K562 (cell line): Measurements from ENCODE around the gene TMEM87B. TPM values are rescaled to one million over a fixed set of nuclear protein-coding genes. Genes with fewer than 3 reads are reported as not detected.
A peak's percentile ranks its signal among the peaks of the same experiment; 100 is the strongest.

Experiments
- ATAC-seq: fragments of 200-7000 bp; cut with Tn5 transposase; 3 replicates; pipeline ENCODE4 v1.9.1; 2020; ENCODE audit warnings: moderate library complexity
- BruUV-seq: library from RNA; stranded (reverse); fragments of 400-500 nt; replicated peaks from 2 replicates; lab custom pipeline; 2021; lab: Mats Ljungman, UMichigan
- CTCF ChIA-PET: fragments of 300-600 bp; formaldehyde crosslinking; extraction: SDS; loops from one replicate; lab custom pipeline; 2021; ENCODE audit warnings: low intra/inter-chr PET ratio; lab: Yijun Ruan, JAX
- POLR2A ChIA-PET: fragments of 300-600, 350-650 bp; sonication (Branson Sonifier 250); formaldehyde crosslinking; extraction: SDS; loops from one replicate; lab custom pipeline; 2021; ENCODE audit warnings: antibody characterized with exemption, inconsistent platforms; lab: Yijun Ruan, JAX
- DNase-seq, 4 experiments: peaks; one replicate each; pipeline versions ENCODE4 v3.0.0 to v3.0.0-alpha.2; 2011 to 2018; ENCODE audit warnings: low spot score in 3 of 4, mixed read lengths in 3 of 4; ENCODE audit errors: extremely low read depth in 1 of 4
- FAIRE-seq: peaks from 2 replicates; lab custom pipeline; 2011; peaks lifted over from hg19 to GRCh38; lab: Jason Lieb, UNC
- H2AFZ ChIP-seq: 2 replicates; pipeline ENCODE4 v1.6.0; 2011; ENCODE audit warnings: low read depth, low read length, control low read depth, inconsistent platforms
- H3K27ac ChIP-seq: fragments of 200-600 bp; 3 replicates; pipeline ENCODE4 v1.8.0; 2011; ENCODE audit warnings: low read depth, mild to moderate bottlenecking, control low read depth, inconsistent platforms, low read length, moderate library complexity, mixed read lengths; ENCODE audit errors: extremely low read depth
- H3K27me3 ChIP-seq, 2 experiments: fragments of 300-600 bp in 1 of 2; 2 replicates in 1 of 2; 3 replicates in 1 of 2; pipeline versions ENCODE4 v1.6.0 to v1.8.0; 2011; ENCODE audit warnings: inconsistent platforms in 2 of 2, low read length in 2 of 2, mild to moderate bottlenecking in 1 of 2, mixed read lengths in 1 of 2, moderate library complexity in 1 of 2; ENCODE audit not compliant: control insufficient read depth in 2 of 2, insufficient read depth in 2 of 2
- H3K36me3 ChIP-seq: fragments of 300-600 bp; 3 replicates; pipeline ENCODE4 v1.8.0; 2011; ENCODE audit warnings: mild to moderate bottlenecking, low read length, inconsistent platforms; ENCODE audit not compliant: control insufficient read depth, insufficient read depth
- H3K4me1 ChIP-seq, 2 experiments: fragments of 200-600 bp in 1 of 2; replicated peaks in 1 of 2; 2 replicates in 1 of 2; 3 replicates in 1 of 2; pipeline versions ENCODE4 v1.5.1 to v1.8.0; 2011; ENCODE audit warnings: inconsistent platforms in 2 of 2, low read length in 2 of 2, mild to moderate bottlenecking in 1 of 2, mixed read lengths in 1 of 2, moderate library complexity in 1 of 2; ENCODE audit not compliant: control insufficient read depth in 2 of 2, insufficient read depth in 2 of 2
- H3K4me2 ChIP-seq: 2 replicates; pipeline ENCODE4 v1.6.1; 2011; ENCODE audit warnings: low read length, control low read depth, inconsistent platforms, mixed read lengths; ENCODE audit not compliant: insufficient read depth
- H3K4me3 ChIP-seq: fragments of 200-600 bp; sonication (generic), shearing (Covaris generic); 2 replicates; pipeline ENCODE4 v1.5.1; 2016; ENCODE audit warnings: control low read depth, inconsistent platforms
- H3K79me2 ChIP-seq: fragments of 200-600 bp; 3 replicates; pipeline ENCODE4 v1.8.0; 2011; ENCODE audit warnings: low read length, inconsistent platforms; ENCODE audit not compliant: control insufficient read depth, insufficient read depth
- H3K9ac ChIP-seq, 2 experiments: 2 replicates each; pipeline versions ENCODE4 v1.6.0 to v1.6.1; 2011; ENCODE audit warnings: low read depth in 2 of 2, low read length in 2 of 2, control low read depth in 1 of 2, inconsistent platforms in 1 of 2, mild to moderate bottlenecking in 1 of 2, mixed read lengths in 1 of 2; ENCODE audit not compliant: insufficient read depth in 1 of 2
- H3K9me1 ChIP-seq: one replicate; pipeline ENCODE4 v1.6.0; 2011; ENCODE audit warnings: inconsistent platforms, mild to moderate bottlenecking, low read length, moderate library complexity; ENCODE audit not compliant: control insufficient read depth, insufficient read depth
- H3K9me3 ChIP-seq: replicated peaks from 2 replicates; pipeline ENCODE4 v1.5.1; 2011; ENCODE audit warnings: low read depth, low read length, inconsistent platforms; ENCODE audit not compliant: control insufficient read depth, insufficient read depth
- H4K20me1 ChIP-seq: replicated peaks from 2 replicates; pipeline ENCODE4 v1.6.1; 2011; ENCODE audit warnings: low read length, inconsistent platforms, mixed read lengths; ENCODE audit not compliant: control insufficient read depth, insufficient read depth
- BCOR ChIP-seq: fragments of 450-650 bp; IDR thresholded peaks from 2 replicates; pipeline ENCODE4 v1.6.1; 2016
- NFIX ChIP-seq: fragments of 250-450 bp; sonication (Bioruptor Pico); IDR thresholded peaks from 2 replicates; pipeline ENCODE4 v1.4.0; 2020; ENCODE audit warnings: low read depth, mild to moderate bottlenecking, moderate library complexity
- SMARCA5 ChIP-seq: fragments of 450-650 bp; IDR thresholded peaks from 2 replicates; pipeline ENCODE4 v1.6.1; 2016
- SREBF1 ChIP-seq: fragments of 150-350 bp; IDR thresholded peaks from 2 replicates; pipeline ENCODE4 v1.6.1; 2014; ENCODE audit warnings: antibody characterized with exemption, low read depth, low read length, borderline replicate concordance
- ZNF140 ChIP-seq: fragments of 250-450 bp; sonication (Bioruptor Pico); IDR thresholded peaks from 2 replicates; pipeline ENCODE4 v1.8.0; 2021; ENCODE audit warnings: moderate library complexity, mild to moderate bottlenecking, inconsistent platforms
- WGBS: fragments of 100-300 bp; shearing (Covaris generic); methylation state at CpG from one replicate; pipeline ENCODE4 v1.1.6; 2016; ENCODE audit warnings: low coverage, mixed read lengths; ENCODE audit not compliant: insufficient coverage; ENCODE audit errors: missing lambda C conversion rate; 5-methylcytosine and 5-hydroxymethylcytosine counted together
- in situ Hi-C: fragments of 300-500 bp; cut with MboI; formaldehyde crosslinking; loops from 4 replicates; pipeline ENCODE4 v1.15.0; 2018; ENCODE audit warnings: inconsistent platforms, mixed read lengths
- intact Hi-C: fragments of 100-400 bp; cut with micrococcal nuclease; formaldehyde crosslinking; loops from 2 replicates; pipeline ENCODE4 v1.14.2; 2022
- polyA plus RNA-seq, 8 experiments: library from polyadenylated mRNA; depleted of rRNA in 4 of 8; stranded (reverse) in 5 of 8; unstranded in 3 of 8; fragments of >200 nt; fragmentation: Nextera tagmentation in 2 of 8; fragmentation: Illumina TruSeq in 1 of 8; extraction: Ambion mirVana in 2 of 8; extraction: Trizol in 1 of 8; gene quantifications; 2 replicates each; pipeline versions ENCODE4 v1.2.1 to v1.2.3, GENCODE V29; 2011 to 2014; ENCODE audit warnings: inconsistent platforms in 1 of 8, missing spikeins in 1 of 8
- total RNA-seq, 7 experiments: library from RNA; depleted of rRNA in 6 of 7; stranded (reverse); fragments of >200 nt in 6 of 7; fragmentation: Illumina TruSeq in 2 of 7; extraction: Trizol in 2 of 7; gene quantifications; 2 replicates each; pipeline versions ENCODE4 v1.2.1 to v1.2.3, GENCODE V29; 2011 to 2021; ENCODE audit warnings: low replicate concordance in 1 of 7
- TF ChIP-seq, protein P1 (sequence below), 2 experiments: fragments of 200-800 bp in 1 of 2; sonication (Bioruptor generic) in 1 of 2; sonication (generic) in 1 of 2; formaldehyde crosslinking in 1 of 2; IDR thresholded peaks in 1 of 2; conservative IDR thresholded peaks in 1 of 2; 2 replicates each; pipeline versions ENCODE4 v1.5.0 to v1.6.1; 2016 to 2020; ENCODE audit warnings: missing compliant biosample characterization in 1 of 2, missing genetic modification characterization in 1 of 2, missing genetic modification reagents in 1 of 2
- TF ChIP-seq, protein P2 (sequence below): fragments of 250-450 bp; sonication (Bioruptor Pico); IDR thresholded peaks from 2 replicates; pipeline ENCODE4 v1.5.1; 2021; ENCODE audit warnings: mild to moderate bottlenecking
- TF ChIP-seq, protein P3 (sequence below): sonication (generic); formaldehyde crosslinking; IDR thresholded peaks from 2 replicates; pipeline ENCODE4 v1.8.1; 2023; ENCODE audit warnings: missing genetic modification reagents, mild to moderate bottlenecking, borderline replicate concordance
- TF ChIP-seq, protein P4 (sequence below): fragments of 250-450 bp; sonication (Bioruptor Pico); IDR thresholded peaks from 2 replicates; pipeline ENCODE4 v1.5.0; 2021; ENCODE audit warnings: mild to moderate bottlenecking, moderate library complexity

TMEM87B gene
- total and polyA plus RNA-seq, 9 of the 15 experiments (the other 6 are each of a cell fraction or from before 2014, with no cell fraction given): 3.7 to 17.1 (median 11.0) TPM

- ATAC-seq (peak; percentile 28; the same call in 2 of the 3 replicates), FAIRE-seq (peak; percentile 6), DNase-seq (peak in 1 of 4 experiments; percentile 8)
- Histone ChIP-seq H3K9ac (no peak overlapping the region), H3K4me3 (no peak overlapping the region), H3K36me3 (no peaks in the 10 kb centered on the region), H3K79me2 (no peaks in the 10 kb centered on the region), H3K27ac (no peak overlapping the region)
- POLR2A ChIA-PET: interaction anchor here (1.0 kb wide), 1 partner anchor 117 kb away, joined by 3 read pairs; the partner anchor contains the start of gene ZC3H8
- intact Hi-C loops: no loop called here
- WGBS: 25% methylated on average over 15 of the region's 15 CpGs
- no TSS peak for BruUV-seq
- TF ChIP-seq, protein P1, sequence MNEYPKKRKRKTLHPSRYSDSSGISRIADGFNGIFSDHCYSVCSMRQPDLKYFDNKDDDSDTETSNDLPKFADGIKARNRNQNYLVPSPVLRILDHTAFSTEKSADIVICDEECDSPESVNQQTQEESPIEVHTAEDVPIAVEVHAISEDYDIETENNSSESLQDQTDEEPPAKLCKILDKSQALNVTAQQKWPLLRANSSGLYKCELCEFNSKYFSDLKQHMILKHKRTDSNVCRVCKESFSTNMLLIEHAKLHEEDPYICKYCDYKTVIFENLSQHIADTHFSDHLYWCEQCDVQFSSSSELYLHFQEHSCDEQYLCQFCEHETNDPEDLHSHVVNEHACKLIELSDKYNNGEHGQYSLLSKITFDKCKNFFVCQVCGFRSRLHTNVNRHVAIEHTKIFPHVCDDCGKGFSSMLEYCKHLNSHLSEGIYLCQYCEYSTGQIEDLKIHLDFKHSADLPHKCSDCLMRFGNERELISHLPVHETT (CRISPR knock-in tag; conservative IDR thresholded peaks at IDR 0.05 in 1 of 2, IDR thresholded peaks at IDR 0.05 in 1 of 2): no peak
- TF ChIP-seq BCOR (no peak), NFIX (no peak), ZNF140 (CRISPR knock-in tag) (no peak), SREBF1 (no peak), SMARCA5 (no peak)
- TF ChIP-seq, protein P2, sequence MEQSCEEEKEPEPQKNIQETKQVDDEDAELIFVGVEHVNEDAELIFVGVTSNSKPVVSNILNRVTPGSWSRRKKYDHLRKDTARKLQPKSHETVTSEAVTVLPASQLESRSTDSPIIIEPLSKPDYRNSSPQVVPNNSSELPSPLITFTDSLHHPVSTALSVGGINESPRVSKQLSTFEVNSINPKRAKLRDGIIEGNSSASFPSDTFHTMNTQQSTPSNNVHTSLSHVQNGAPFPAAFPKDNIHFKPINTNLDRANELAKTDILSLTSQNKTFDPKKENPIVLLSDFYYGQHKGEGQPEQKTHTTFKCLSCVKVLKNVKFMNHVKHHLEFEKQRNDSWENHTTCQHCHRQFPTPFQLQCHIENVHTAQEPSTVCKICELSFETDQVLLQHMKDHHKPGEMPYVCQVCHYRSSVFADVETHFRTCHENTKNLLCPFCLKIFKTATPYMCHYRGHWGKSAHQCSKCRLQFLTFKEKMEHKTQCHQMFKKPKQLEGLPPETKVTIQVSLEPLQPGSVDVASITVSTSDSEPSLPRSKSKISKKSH (CRISPR knock-in tag): no peak
- TF ChIP-seq, protein P3, sequence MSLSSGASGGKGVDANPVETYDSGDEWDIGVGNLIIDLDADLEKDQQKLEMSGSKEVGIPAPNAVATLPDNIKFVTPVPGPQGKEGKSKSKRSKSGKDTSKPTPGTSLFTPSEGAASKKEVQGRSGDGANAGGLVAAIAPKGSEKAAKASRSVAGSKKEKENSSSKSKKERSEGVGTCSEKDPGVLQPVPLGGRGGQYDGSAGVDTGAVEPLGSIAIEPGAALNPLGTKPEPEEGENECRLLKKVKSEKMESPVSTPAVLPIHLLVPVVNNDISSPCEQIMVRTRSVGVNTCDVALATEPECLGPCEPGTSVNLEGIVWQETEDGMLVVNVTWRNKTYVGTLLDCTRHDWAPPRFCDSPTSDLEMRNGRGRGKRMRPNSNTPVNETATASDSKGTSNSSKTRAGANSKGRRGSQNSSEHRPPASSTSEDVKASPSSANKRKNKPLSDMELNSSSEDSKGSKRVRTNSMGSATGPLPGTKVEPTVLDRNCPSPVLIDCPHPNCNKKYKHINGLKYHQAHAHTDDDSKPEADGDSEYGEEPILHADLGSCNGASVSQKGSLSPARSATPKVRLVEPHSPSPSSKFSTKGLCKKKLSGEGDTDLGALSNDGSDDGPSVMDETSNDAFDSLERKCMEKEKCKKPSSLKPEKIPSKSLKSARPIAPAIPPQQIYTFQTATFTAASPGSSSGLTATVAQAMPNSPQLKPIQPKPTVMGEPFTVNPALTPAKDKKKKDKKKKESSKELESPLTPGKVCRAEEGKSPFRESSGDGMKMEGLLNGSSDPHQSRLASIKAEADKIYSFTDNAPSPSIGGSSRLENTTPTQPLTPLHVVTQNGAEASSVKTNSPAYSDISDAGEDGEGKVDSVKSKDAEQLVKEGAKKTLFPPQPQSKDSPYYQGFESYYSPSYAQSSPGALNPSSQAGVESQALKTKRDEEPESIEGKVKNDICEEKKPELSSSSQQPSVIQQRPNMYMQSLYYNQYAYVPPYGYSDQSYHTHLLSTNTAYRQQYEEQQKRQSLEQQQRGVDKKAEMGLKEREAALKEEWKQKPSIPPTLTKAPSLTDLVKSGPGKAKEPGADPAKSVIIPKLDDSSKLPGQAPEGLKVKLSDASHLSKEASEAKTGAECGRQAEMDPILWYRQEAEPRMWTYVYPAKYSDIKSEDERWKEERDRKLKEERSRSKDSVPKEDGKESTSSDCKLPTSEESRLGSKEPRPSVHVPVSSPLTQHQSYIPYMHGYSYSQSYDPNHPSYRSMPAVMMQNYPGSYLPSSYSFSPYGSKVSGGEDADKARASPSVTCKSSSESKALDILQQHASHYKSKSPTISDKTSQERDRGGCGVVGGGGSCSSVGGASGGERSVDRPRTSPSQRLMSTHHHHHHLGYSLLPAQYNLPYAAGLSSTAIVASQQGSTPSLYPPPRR (CRISPR knock-in tag): no peak
- TF ChIP-seq, protein P4, sequence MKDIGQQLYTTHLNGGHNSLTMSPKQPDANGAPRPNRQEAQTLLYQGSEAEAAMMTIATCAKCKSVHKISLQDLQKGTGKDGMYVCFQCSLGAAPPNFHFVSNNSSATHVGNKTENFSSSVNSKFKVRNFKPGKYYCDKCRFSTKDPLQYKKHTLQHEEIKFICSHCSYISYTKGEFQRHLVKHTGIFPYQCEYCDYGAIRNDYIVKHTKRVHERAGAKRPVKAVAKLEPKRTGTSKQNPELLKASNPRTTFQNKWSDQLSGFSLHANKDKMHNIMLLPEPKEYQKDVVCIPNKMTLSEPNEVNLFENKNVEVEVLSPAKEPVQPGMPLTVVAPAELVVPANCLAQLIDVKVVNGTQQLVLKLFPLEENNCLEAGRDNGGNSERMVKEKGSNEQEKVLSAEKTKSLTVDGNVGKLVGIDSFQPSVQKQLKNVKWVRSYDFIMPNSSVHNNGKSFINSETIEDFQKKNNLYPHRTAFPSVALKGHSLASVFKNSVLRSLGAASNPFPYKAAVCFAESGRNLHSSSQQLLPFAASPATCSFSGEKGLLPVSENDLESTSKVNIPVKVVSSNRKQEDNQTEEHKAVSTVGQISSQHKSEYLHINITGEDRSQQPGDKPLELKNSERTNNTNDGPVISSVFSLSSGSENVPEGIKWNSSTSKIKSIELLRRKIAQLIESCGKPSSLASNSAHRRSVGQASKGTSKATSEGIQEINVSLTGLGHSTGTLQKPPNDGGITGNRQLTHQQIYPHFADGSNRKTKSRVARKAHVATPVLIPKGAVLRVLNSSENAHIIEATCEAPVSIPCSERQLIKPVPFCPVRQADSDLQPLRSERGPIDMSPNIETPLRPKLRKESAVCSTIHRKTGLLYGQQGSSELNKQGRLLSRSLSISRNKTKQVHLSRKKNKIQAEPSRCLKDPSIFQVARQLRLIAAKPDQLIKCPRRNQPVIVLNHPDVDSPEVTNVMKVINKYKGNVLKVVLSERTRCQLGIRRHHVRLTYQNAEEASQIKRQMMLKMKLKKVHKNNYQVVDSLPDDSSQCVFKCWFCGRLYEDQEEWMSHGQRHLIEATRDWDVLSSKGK (CRISPR knock-in tag): no peak
- TF ChIP-seq, all 486 proteins: peak for 0
- peaks cover 0 to 10% of the 10 kb centered on the region in 2 experiments; a peak in 3 of 5 replicates for H3K4me1 ChIP-seq
- H4K20me1 ChIP-seq: no peaks in the 10 kb centered on the region
- H3K27me3 ChIP-seq: peaks cover 25 to 42% of the 10 kb centered on the region in 2 experiments; a peak in 4 of 5 replicates
- H3K9me1 ChIP-seq: no peaks in the 10 kb centered on the region
- H3K4me2 ChIP-seq: no peak overlapping the region; the same call in 1 of the 2 replicates
- in situ Hi-C loops: no loop called here
- no peaks in the 10 kb centered on the region for H3K9me3 ChIP-seq
- CTCF ChIA-PET: no interaction called here
- H2AFZ ChIP-seq: no peak overlapping the region
Observed at GRCh38 chr2:112137516-112138158, 82.6 kb downstream of the TMEM87B start.
